PC-3 (cell line): ENCODE results near the gene PIGS.

Source experiments
- EZH2phosphoT487 ChIP-seq: fragments of 300-600 bp; sonication (generic); IDR thresholded peaks from 2 replicates; pipeline ENCODE4 v1.6.1; 2018; ENCODE audit warnings: mild to moderate bottlenecking, antibody characterized with exemption, low read length, borderline replicate concordance
- TF ChIP-seq, protein P1 (sequence below): fragments of 300-600 bp; sonication (generic); conservative IDR thresholded peaks from 2 replicates; pipeline ENCODE4 v1.5.1; 2017; ENCODE audit warnings: antibody characterized with exemption, low read depth, mild to moderate bottlenecking, low read length

DNA sequence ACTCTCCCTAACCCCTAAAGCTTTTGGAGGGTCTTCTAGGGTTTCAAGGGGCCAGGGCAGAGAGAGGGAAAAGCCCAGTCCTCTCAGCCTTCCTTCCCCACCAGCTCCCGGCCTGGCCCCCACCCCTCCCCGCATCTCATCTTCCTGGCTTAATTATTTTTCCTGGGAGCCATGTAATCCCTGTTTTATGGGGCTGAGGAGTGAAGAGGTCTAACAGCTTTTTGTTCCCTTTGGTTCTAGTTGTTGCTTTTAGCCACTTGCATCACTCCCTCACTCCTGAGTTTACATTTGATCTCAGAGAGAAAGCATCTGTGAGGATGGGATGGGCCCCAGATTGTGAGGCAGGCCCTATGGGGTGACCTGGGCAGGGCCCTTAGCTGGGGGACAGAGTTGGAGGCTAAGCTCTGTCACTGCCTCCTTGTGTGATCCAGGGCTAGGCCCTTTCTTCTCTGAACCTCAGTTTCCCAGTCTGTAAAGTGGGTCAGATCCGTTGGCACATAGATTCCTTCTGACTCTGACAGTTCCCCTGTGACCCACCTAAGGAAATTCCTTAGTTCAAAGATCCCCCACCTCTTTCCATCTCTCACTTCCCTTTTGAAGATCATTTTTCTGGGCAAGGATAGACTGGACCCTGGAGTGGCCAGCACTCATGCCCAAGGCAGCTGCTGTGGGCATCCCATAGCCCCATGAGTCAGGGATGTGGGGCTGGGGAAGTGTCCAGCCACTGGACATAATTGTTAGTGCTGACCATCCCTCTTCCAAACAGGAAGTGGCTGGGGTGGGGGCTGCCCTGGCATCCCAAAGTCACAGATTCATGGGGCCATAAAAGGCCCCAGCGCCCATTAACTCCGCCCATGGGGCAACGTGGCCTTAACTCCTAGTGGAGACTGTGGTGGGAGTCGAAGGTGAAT, 39.0 kb downstream of the PIGS start:
- TF ChIP-seq, protein P1, sequence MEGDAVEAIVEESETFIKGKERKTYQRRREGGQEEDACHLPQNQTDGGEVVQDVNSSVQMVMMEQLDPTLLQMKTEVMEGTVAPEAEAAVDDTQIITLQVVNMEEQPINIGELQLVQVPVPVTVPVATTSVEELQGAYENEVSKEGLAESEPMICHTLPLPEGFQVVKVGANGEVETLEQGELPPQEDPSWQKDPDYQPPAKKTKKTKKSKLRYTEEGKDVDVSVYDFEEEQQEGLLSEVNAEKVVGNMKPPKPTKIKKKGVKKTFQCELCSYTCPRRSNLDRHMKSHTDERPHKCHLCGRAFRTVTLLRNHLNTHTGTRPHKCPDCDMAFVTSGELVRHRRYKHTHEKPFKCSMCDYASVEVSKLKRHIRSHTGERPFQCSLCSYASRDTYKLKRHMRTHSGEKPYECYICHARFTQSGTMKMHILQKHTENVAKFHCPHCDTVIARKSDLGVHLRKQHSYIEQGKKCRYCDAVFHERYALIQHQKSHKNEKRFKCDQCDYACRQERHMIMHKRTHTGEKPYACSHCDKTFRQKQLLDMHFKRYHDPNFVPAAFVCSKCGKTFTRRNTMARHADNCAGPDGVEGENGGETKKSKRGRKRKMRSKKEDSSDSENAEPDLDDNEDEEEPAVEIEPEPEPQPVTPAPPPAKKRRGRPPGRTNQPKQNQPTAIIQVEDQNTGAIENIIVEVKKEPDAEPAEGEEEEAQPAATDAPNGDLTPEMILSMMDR: no peak
- TF ChIP-seq EZH2phosphoT487: no peak
